Inflammatory macrophage (primary cell): ENCODE data around the gene SHROOM2.
A peak's percentile ranks its signal among the peaks of the same experiment; 100 is the strongest.

Experiments
- DNase-seq, 2 donors: peaks; one replicate each; pipeline ENCODE4 v3.0.0-alpha.2; 2020 to 2022

SHROOM2 gene

GRCh38 chrX:9903146-9903545 lies 116.9 kb downstream of the SHROOM2 start:
- DNase-seq, result no peak

GRCh38 chrX:9905288-9905687 lies 119.1 kb downstream of the SHROOM2 start:
- DNase-seq, result peak in 1 of 2 donors; percentile 20

GRCh38 chrX:9905721-9906120 lies 119.5 kb downstream of the SHROOM2 start:
- DNase-seq, result no peak

- no peak for DNase-seq
Measured at GRCh38 chrX:9906919-9907318, 120.7 kb downstream of the SHROOM2 start.

- DNase-seq, result peak; percentile 16 to 45
Measured at GRCh38 chrX:9907645-9908387, 121.6 kb downstream of the SHROOM2 start.

- no peak for DNase-seq
Measured at GRCh38 chrX:9909254-9909653, 123.0 kb downstream of the SHROOM2 start.

- no peak for DNase-seq
Measured at GRCh38 chrX:9911487-9911886, 125.3 kb downstream of the SHROOM2 start.

GRCh38 chrX:9912351-9913145 lies 126.3 kb downstream of the SHROOM2 start:
- DNase-seq, result no peak

- DNase-seq, result no peak
Measured at GRCh38 chrX:9913146-9913433, 126.9 kb downstream of the SHROOM2 start.

- DNase-seq, result no peak
Measured at GRCh38 chrX:9917861-9918260, 131.6 kb downstream of the SHROOM2 start.

GRCh38 chrX:9919632-9920172 lies 133.5 kb downstream of the SHROOM2 start:
- DNase-seq, result no peak

GRCh38 chrX:9921407-9921806 lies 135.2 kb downstream of the SHROOM2 start:
- DNase-seq, result no peak

GRCh38 chrX:9923357-9923756 lies 137.1 kb downstream of the SHROOM2 start:
- no peak for DNase-seq

- no peak for DNase-seq
Measured at GRCh38 chrX:9926002-9926401, 139.8 kb downstream of the SHROOM2 start.

GRCh38 chrX:9927698-9928482 lies 141.7 kb downstream of the SHROOM2 start:
- no peak for DNase-seq

- DNase-seq, result no peak
Measured at GRCh38 chrX:9935436-9935835, 149.2 kb downstream of the SHROOM2 start.

- no peak for DNase-seq
Measured at GRCh38 chrX:9937761-9938160, 151.5 kb downstream of the SHROOM2 start.

- DNase-seq, result no peak
Measured at GRCh38 chrX:9938516-9938915, 152.3 kb downstream of the SHROOM2 start.

GRCh38 chrX:9940421-9940820 lies 154.2 kb downstream of the SHROOM2 start:
- DNase-seq, result no peak

GRCh38 chrX:9942086-9942485 lies 155.9 kb downstream of the SHROOM2 start:
- DNase-seq, result peak; percentile 2 to 9

- no peak for DNase-seq
Measured at GRCh38 chrX:9943420-9943819, 157.2 kb downstream of the SHROOM2 start.

GRCh38 chrX:9947131-9947794 lies 161.0 kb downstream of the SHROOM2 start:
- no peak for DNase-seq

- DNase-seq, result no peak
Measured at GRCh38 chrX:9948406-9948805, 162.2 kb downstream of the SHROOM2 start.
